Lower leg skin (tissue), 3 donors: Measurements from ENCODE around the gene SLC6A4.

Experiments
- CTCF ChIP-seq, 3 donors: fragments of 450-650 bp; IDR thresholded peaks; one replicate each; pipeline ENCODE4 v1.5.1; 2016; ENCODE audit warnings: antibody characterized with exemption in 3 of 3, mild to moderate bottlenecking in 3 of 3, moderate library complexity in 2 of 3
- POLR2A ChIP-seq, 2 donors: fragments of 450-650 bp; IDR thresholded peaks; one replicate each; pipeline ENCODE4 v1.6.1; 2016 to 2017; ENCODE audit warnings: antibody characterized with exemption in 2 of 2, mild to moderate bottlenecking in 1 of 2, moderate library complexity in 1 of 2

GRCh38 chr17:30203471-30203981 is 32.0 kb downstream of the SLC6A4 start:
- no peak for TF ChIP-seq POLR2A (IDR thresholded peaks at IDR 0.05)
- TF ChIP-seq CTCF (IDR thresholded peaks at IDR 0.05) = no peak
